Measurements from ENCODE around the gene SARS2. TPM values are rescaled to one million over a fixed set of nuclear protein-coding genes. Genes with fewer than 3 reads are reported as not detected.

The SARS2 gene
- total RNA-seq, 1 donor from 2014 or later = 45.8 TPM

DNA sequence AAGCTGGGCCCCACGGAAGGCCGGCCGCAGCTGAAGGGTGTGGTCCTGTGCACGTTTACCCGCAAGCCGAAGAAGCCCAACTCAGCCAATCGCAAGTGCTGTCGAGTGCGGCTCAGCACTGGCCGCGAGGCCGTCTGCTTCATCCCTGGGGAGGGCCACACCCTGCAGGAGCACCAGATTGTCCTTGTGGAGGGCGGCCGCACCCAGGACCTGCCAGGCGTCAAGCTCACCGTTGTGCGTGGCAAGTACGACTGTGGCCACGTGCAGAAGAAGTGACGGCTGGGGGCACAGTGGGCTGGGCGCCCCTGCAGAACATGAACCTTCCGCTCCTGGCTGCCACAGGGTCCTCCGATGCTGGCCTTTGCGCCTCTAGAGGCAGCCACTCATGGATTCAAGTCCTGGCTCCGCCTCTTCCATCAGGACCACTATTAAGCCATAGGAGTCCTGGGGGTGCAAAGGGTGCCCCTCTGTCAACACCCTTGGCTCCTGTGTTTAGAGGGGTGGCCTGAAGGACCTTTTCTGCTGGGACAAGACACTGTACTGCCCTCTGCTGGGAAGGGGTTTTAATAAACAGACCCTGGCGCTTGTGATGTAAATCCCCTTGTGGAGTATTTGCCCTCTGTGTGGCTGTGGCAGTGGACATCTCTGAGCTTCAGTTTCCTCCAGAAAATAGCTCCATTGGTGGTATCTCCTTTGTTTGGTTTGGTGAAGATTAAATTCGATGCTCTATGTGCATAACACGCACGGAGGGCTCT is 2.0 kb upstream of the SARS2 start:
- Histone ChIP-seq H2AFZ (replicated peaks) (no peak overlapping the region), H3K4me1 (peaks cover 9% of the 10 kb centered on the region), H3K27ac (no peak overlapping the region), H3K27me3 (no peaks in the 10 kb centered on the region), H3F3A (ENCODE audit: low read depth) (no peaks in the 10 kb centered on the region), H3K4me2 (no peak overlapping the region), H4K20me1 (ENCODE audit: low read depth) (no peaks in the 10 kb centered on the region), H3K36me3 (no peaks in the 10 kb centered on the region), H3K79me2 (ENCODE audit: low read depth) (peaks cover 42% of the 10 kb centered on the region), H3K4me3 (no peak overlapping the region), H3K9me3 (ENCODE audit: low read depth) (no peaks in the 10 kb centered on the region), H3K9ac (no peak overlapping the region)
- TF ChIP-seq EZH2phosphoT487 (IDR thresholded peaks at IDR 0.05) (no peak), EZH2 (IDR thresholded peaks at IDR 0.05) (no peak)
- TF ChIP-seq, protein P1, sequence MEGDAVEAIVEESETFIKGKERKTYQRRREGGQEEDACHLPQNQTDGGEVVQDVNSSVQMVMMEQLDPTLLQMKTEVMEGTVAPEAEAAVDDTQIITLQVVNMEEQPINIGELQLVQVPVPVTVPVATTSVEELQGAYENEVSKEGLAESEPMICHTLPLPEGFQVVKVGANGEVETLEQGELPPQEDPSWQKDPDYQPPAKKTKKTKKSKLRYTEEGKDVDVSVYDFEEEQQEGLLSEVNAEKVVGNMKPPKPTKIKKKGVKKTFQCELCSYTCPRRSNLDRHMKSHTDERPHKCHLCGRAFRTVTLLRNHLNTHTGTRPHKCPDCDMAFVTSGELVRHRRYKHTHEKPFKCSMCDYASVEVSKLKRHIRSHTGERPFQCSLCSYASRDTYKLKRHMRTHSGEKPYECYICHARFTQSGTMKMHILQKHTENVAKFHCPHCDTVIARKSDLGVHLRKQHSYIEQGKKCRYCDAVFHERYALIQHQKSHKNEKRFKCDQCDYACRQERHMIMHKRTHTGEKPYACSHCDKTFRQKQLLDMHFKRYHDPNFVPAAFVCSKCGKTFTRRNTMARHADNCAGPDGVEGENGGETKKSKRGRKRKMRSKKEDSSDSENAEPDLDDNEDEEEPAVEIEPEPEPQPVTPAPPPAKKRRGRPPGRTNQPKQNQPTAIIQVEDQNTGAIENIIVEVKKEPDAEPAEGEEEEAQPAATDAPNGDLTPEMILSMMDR (IDR thresholded peaks at IDR 0.05) = peak; percentile 42
- Mint-ChIP-seq H3K36me3 (peaks cover 18% of the 10 kb centered on the region), H3K4me1 (peaks cover 19% of the 10 kb centered on the region), H3K4me3 (peak overlapping the region; percentile 72), H3K9me3 (peaks cover 6% of the 10 kb centered on the region), H3K27me3 (ENCODE audit: insufficient read depth, low read depth) (peaks cover 2% of the 10 kb centered on the region), H3K27ac (no peak overlapping the region)
- peak; percentile 62 for DNase-seq (ENCODE audit: low spot score)

DNA sequence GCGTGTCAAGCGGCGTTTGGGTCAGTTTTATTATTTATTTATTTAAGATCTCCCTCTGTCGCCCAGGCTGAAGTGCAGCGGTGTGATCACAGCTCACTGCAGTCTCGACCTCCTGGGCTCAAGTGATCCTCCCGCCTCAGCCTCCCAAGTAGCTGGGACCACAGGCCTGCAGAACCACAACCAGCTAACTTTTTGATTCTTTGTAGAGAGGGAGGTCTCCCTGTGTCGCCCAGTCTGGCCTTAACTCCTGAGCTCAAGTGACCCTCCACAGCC is 894 bp upstream of the SARS2 start:
- Histone ChIP-seq H3K4me2 (peak overlapping the region; percentile 93), H3K9ac (peak overlapping the region; percentile 74), H3K9me3 (ENCODE audit: low read depth) (no peaks in the 10 kb centered on the region), H3F3A (ENCODE audit: low read depth) (no peaks in the 10 kb centered on the region), H4K20me1 (ENCODE audit: low read depth) (no peaks in the 10 kb centered on the region), H3K4me1 (peaks cover 9% of the 10 kb centered on the region), H3K4me3 (peak overlapping the region; percentile 74), H3K27me3 (no peaks in the 10 kb centered on the region), H3K36me3 (no peaks in the 10 kb centered on the region), H3K79me2 (ENCODE audit: low read depth) (peaks cover 48% of the 10 kb centered on the region), H3K27ac (no peak overlapping the region), H2AFZ (replicated peaks) (no peak overlapping the region)
- H3K36me3 Mint-ChIP-seq = peaks cover 18% of the 10 kb centered on the region
- H3K27ac Mint-ChIP-seq = no peak overlapping the region
- peaks cover 6% of the 10 kb centered on the region for H3K9me3 Mint-ChIP-seq
- peaks cover 19% of the 10 kb centered on the region for H3K4me1 Mint-ChIP-seq
- TF ChIP-seq EZH2 (IDR thresholded peaks at IDR 0.05) (no peak), EZH2phosphoT487 (IDR thresholded peaks at IDR 0.05) (no peak)
- TF ChIP-seq, protein P1 (IDR thresholded peaks at IDR 0.05) = no peak
- H3K27me3 Mint-ChIP-seq (ENCODE audit: insufficient read depth, low read depth) = peaks cover 2% of the 10 kb centered on the region
- H3K4me3 Mint-ChIP-seq = peak overlapping the region; percentile 97
- no peak for DNase-seq (ENCODE audit: low spot score)

DNA sequence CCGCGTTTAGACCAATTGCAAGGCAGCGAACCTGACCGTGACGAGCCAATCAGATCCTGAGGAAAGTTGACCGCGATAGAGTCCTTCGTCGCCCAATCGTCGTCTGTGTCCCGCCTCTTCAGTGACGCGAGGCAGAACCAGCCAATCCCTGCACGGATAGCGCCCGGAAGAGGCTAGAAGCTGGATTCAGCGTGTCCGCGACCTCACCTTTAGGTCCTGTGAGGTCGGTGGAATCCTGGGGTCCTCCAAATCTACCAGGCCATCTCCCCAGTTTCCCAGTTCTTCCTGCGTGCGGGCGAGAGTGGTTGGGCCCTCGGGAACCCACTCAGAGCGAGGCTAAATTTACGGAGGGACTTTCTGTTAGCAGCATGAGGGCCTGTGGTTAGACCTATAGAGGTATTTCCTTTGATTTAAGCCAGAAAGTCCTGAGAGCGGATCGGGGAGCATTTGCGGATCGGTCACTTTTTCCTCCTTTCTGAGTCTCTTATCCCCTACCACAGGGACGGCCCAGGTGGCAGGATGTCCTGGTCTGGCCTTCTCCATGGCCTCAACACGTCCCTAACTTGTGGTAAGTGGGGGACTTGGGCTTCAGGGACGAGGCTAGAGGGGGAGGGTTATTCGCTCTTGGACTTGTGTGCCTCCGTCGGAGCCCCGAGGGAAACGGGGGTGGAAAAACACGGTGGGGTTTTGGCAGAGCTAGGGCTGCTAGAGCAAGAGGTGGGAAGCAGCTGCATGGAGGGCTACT is 385 bp upstream of the SARS2 start, which contains the start of gene MRPS12:
TSS of gene MRPS12 (plus strand) at position 169 of the 745 bp plus-strand sequence. CDS start at position 520, 351 bp downstream.
- H3K27me3 ChIP-seq = no peaks in the 10 kb centered on the region
- Mint-ChIP-seq H3K36me3 (peaks cover 18% of the 10 kb centered on the region), H3K4me1 (peaks cover 19% of the 10 kb centered on the region), H3K27ac (peak within 1 kb of the TSS; percentile 88), H3K4me3 (peak within 1 kb of the TSS; percentile 97), H3K27me3 (ENCODE audit: insufficient read depth, low read depth) (peaks cover 2% of the 10 kb centered on the region), H3K9me3 (peaks cover 6% of the 10 kb centered on the region)
- peaks cover 48% of the 10 kb centered on the region for H3K79me2 ChIP-seq (ENCODE audit: low read depth)
- peaks cover 9% of the 10 kb centered on the region for H3K4me1 ChIP-seq
- peak within 1 kb of the TSS; percentile 91 for H3K27ac ChIP-seq
- no peaks in the 10 kb centered on the region for H3F3A ChIP-seq (ENCODE audit: low read depth)
- DNase-seq (ENCODE audit: low spot score) = peak; percentile 100
- TF ChIP-seq EZH2phosphoT487 (IDR thresholded peaks at IDR 0.05) (no peak), EZH2 (IDR thresholded peaks at IDR 0.05) (no peak)
- TF ChIP-seq, protein P1 (IDR thresholded peaks at IDR 0.05) = no peak
- no peaks in the 10 kb centered on the region for H3K9me3 ChIP-seq (ENCODE audit: low read depth)
- H3K36me3 ChIP-seq = no peaks in the 10 kb centered on the region
- peak within 1 kb of the TSS; percentile 94 for H3K9ac ChIP-seq
- H3K4me2 ChIP-seq = peak within 1 kb of the TSS; percentile 93
- H2AFZ ChIP-seq (replicated peaks) = peak within 1 kb of the TSS; percentile 97
- peak within 1 kb of the TSS; percentile 74 for H3K4me3 ChIP-seq
- H4K20me1 ChIP-seq (ENCODE audit: low read depth) = no peaks in the 10 kb centered on the region
